DMS 273 treated with DMSO at 0.1 percent for 48 hours (cell line): ENCODE data around the gene ANKRD13D.

Source experiments
- DNase-seq: peaks from one replicate; lab custom pipeline; 2025; lab: John Stamatoyannopoulos, UW

The ANKRD13D gene

DNA sequence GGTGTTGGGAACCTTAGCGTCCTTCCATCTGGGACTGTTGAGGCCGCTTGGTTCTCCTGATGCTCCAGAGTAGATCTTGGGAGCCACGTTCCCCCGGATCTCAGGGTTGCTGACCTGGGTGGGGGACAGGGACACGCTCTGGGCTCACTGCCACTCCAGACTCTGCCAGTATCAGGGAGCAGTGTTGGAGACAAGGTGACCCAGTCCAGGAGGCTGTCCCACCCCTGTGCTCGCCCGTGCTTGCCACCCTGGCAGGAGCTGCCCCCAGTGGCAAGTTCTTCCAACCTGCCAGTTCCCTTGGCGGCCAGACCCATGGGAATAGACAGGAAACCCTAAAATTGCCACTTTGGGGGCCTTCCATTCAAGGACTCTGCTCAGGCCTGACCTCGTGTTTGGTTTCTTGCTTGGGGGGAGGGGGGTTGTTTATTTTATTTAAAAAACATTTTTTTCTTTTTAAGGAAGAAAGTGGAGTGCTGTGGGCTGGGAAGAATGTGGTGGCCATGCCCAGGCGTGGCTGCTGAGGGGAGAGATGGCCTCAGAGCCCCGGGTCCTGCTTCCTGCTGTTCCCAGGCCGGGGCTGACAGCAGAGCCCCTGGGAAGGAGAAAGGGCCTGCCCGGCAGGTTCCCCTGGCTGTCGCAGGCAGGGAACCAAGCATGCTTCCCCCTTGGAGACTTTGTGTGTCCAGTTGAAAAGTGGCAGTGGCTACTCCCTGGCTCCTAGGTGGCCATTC, 15.7 kb upstream of the ANKRD13D start:
- no peak for DNase-seq

- no peak for DNase-seq
Measured at GRCh38 chr11:67274768-67275605, 14.1 kb upstream of the ANKRD13D start.

DNA sequence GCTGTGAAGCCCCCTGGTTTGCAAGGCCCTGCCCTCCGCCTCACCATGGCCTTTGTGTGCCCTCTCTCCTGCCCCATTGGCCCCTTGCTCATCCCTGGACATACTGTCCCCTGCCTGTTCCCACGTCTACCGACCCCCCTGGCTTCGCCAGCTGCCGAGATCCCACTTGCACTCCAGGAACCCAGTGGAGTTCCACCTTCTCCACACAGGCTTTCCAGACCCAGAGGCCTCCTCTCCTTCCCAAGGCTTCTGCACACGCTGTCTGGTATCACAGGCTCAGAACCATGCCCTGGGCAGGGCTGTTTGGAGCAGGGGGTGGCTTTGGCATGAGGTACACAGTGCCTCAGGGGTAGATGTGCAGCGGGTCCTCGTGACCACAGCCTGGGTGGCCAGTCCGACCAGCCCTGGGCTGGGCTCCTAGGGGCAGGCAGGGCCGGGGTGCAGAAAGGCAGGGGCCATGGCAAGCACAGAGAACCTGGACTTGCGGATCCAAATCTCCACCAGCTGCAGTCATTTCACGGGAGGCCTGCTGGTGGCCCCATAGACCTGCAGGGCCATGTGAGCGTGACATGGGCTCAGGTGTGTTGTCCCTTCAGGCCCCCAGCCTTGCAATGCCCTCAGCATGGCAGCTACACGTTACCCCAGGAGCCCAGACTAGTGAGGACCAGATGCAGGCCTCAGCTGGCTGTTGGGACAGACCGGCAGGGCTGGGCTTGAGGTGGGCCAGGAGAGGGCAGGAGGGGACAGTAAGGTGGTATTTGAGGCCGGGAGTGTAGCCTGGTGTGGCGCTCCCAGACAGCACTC, 13.3 kb upstream of the ANKRD13D start:
- no peak for DNase-seq

DNA sequence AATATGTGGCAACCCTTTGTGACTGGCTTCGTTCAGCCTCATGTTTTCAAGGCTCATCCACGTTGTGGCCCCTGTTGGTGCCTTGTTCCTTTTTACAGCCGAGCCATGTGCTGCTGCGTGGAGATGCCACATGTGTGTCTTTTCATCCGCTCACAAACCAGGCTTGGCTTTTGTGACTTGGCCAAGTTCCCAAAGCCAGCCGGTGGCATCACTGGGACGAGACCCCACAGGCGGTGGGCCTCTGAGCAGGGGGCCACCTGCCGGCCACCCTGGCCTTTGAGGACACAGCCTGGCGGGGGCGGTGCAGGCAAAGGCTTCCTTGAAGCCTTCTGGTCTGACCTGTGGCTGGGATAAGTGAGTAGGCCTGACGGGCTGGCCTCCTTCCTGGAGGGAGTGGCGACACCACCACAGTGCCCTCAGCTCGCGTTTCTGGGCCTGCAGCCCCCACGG, 12.3 kb upstream of the ANKRD13D start:
- DNase-seq: no peak

DNA sequence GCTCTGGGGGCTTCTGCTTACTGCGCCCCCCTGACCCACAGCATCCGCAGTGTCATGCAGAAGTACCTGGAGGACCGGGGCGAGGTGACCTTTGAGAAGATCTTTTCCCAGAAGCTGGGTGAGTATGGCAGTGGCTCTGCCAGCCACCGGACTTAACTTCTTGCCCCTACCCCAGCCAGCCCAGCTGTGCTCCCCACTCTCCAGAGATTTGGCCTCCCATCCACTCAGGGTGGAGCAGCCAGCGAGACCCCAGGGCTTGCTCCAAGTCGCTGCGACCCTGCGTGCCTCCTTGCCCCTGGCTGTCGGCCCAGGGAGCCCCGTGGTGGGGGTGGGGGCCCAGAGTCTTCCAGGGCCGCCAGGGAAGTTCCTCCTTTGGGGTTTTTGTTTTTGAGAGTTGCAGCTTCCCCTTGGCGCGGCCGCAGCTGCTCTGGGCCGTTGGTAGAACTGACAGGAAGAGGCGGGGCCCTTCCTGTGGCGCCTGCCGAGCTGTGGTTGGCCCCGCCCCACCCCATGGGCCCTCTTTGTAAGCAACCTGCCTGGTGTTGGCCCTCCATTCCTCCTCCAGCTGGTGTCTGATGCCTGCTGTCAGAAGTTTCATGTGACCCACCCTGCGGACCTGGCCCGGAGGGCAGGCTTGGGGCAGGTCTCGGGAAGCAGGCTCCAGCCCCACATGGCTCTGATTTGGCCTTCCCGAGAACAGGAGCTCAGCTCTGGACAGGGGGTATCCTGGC, 11.7 kb upstream of the ANKRD13D start:
- DNase-seq: peak; percentile 67

DNA sequence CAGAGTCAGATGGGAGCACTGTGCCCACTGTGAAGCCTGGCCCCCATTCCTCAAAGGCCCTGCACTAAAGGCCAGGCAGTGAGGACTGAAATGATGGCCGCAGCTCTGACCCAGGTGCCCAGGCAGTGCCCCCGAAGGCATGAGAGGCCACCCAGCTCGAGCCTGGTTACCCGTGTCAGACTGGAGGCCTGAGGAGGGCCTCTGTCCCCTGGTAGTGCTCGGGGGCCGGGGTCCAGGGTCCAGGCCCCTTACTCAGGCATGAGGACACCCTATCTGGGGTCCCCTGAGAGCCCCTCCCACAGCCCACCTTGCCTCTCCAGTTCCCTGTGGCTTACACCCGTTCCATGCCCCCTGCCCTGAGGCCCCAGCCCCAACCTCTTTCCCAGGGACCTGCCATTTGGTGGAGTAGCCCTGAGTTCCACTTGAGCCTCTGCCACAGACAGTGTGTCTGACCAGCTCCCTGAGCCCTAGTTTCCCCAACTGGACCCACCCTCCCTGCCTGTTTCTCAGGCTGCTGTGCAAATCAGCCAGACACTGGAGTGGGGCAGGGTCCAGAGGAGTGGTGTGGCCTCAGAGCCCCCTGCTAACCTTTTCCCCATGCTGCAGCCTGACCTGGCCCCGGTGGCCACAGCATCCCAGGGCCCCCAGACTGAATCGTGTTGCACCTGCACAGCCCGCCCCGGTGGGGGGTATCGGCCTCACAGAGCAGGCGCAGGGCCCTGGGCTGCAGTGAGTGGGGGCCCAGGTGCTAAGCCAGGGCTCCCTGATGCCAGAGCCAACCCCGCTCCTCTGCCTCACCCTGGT, 10.8 kb upstream of the ANKRD13D start:
- no peak for DNase-seq

DNA sequence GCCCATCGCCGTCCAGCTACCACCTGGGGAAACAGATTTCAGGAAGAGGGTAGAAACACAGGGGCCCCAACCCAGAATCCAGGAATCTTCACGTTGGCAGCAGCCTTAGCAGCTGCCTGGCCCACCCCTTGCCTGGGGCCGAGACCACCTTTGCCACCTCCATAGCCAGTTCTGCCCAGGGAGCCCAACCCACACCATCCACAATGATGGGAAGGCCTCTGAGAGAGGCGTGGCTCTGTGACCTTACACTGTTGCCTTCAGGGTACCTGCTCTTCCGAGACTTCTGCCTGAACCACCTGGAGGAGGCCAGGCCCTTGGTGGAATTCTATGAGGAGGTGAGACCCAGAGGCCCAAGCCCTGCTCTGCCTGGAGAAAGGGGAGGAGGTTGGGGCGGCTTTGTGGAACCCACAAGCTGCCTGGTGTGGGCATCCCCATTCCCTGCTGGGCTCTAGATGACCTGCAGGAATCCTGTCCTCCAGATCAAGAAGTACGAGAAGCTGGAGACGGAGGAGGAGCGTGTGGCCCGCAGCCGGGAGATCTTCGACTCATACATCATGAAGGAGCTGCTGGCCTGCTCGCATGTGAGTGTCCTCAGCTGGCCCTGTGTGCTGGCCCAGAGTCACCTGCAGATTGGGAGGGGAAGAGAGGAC, 10.0 kb upstream of the ANKRD13D start:
- no peak for DNase-seq

DNA sequence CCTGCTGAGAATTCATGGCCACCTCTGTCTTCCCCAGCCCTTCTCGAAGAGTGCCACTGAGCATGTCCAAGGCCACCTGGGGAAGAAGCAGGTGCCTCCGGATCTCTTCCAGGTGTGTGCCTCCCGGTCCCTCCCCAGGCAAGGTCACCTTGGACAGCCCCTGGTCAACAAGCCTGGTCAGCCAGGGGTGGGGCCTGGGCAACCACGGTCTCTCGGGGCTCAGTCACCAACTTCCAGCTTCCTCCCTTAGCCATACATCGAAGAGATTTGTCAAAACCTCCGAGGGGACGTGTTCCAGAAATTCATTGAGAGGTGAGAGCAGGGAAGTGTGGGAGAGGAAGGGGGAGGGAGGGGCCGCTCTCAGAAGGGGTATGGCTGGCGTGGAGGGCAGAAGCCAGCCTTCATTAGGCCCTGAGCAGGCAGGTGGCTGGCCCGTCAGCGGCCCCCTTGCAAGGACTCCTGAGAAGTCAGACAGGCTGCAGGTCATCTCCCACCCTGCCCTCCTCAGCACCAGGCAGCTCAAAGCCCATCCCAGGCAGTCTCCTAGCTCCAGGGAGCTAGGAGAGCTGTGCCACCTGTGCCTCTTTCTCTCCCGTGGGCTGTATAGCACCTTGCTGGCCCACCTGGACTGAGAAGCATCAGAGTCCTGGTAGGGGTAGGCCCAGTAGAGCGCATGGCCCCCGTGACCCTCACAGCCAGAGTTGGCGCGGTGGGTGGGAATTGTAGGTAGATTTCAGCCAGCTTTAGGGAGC, 9.3 kb upstream of the ANKRD13D start:
- no peak for DNase-seq

DNA sequence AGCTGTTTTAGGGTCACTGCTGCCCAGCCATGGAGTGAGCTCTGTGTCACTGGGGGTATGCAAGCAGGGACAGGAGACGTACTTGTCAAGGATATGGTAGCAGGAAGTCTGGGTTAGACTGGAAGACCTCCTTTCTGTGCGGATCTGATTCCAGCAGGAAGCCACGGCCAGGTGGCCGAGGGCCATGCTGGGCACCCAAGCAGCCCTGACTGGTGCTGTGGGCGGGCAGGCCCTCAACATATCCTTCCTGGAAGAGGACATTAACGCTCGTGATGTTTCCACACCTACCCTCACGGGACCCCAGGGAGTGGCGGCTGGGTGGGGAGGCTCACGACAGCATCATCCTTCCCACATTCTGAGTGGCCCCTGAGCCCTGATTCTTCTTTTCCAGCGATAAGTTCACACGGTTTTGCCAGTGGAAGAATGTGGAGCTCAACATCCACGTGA, 8.7 kb upstream of the ANKRD13D start:
- DNase-seq: no peak

- no peak for DNase-seq
Measured at GRCh38 chr11:67280788-67281551, 8.1 kb upstream of the ANKRD13D start.

GRCh38 chr11:67281552-67282150, 7.5 kb upstream of the ANKRD13D start:
- DNase-seq: no peak

GRCh38 chr11:67282155-67282875, 6.8 kb upstream of the ANKRD13D start:
- no peak for DNase-seq

DNA sequence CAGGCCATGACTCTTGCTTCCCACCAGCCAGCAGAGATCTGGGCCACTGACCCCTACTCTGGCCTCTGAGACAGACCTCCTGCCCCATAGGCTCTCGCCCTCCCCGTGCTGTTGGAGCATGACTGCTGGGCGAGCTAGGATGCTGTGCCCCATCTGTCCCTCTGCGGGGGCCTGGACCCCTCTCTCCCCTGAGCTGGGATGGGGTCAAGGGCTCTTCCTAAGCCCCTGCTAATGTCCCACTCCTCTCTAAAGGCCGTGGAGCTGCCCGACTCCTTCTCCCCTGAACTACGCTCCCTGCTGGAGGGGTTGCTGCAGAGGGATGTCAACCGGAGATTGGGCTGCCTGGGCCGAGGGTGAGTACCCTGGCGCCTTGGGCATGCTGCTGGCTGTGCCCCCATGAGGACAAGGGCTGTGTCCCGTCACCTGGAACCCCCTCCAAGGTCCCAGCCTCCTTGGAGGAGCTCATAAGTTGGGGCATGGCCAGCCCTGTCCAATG, 6.2 kb upstream of the ANKRD13D start:
- DNase-seq: no peak

GRCh38 chr11:67283481-67283963, 5.6 kb upstream of the ANKRD13D start:
- no peak for DNase-seq

- DNase-seq: no peak
Measured at GRCh38 chr11:67284811-67285540, 4.1 kb upstream of the ANKRD13D start.
